T-helper 2 cell treated with Interferon-gamma antibody and Interleukin-4, amounts not matched to agents 5 μg/mL and 100 μg/mL, for 36 hours (primary cell): ENCODE results near the gene TMC8.
A peak's percentile ranks its signal among the peaks of the same experiment; 100 is the strongest.
"Not testable (repeated sequence)": the region's sequence is repeated elsewhere in the genome, so short reads cannot be mapped to it uniquely, and the experiment has no call there.

ENCODE experiments used
- DNase-seq: peaks from one replicate; pipeline ENCODE4 v3.0.0; 2021; ENCODE audit warnings: low spot score
- H3K27ac Mint-ChIP-seq: one replicate; pipeline ENCODE4 v1.8.0; 2021; ENCODE audit warnings: mild to moderate bottlenecking, mixed read lengths
- H3K27me3 Mint-ChIP-seq: one replicate; pipeline ENCODE4 v1.8.0; 2021; ENCODE audit warnings: low read depth, mixed read lengths
- H3K36me3 Mint-ChIP-seq: one replicate; pipeline ENCODE4 v1.8.0; 2021; ENCODE audit warnings: low read depth, mixed read lengths
- H3K4me1 Mint-ChIP-seq: one replicate; pipeline ENCODE4 v1.8.0; 2021; ENCODE audit warnings: low read depth, mixed read lengths
- H3K4me3 Mint-ChIP-seq: one replicate; pipeline ENCODE4 v1.8.0; 2022; ENCODE audit warnings: mild to moderate bottlenecking, moderate library complexity, mixed read lengths
- H3K9me3 Mint-ChIP-seq: one replicate; pipeline ENCODE4 v1.8.0; 2021; ENCODE audit warnings: mixed read lengths

Gene TMC8

GRCh38 chr17:78132767-78133178, 2.2 kb downstream of the TMC8 start:
- Mint-ChIP-seq H3K4me1 (peaks cover 58% of the 10 kb centered on the region), H3K9me3 (no peaks in the 10 kb centered on the region)
- DNase-seq = no peak

GRCh38 chr17:78133179-78133951, 2.8 kb downstream of the TMC8 start:
- no peak for DNase-seq
- H3K4me1 Mint-ChIP-seq = peaks cover 62% of the 10 kb centered on the region

More at GRCh38 chr17:78132767-78133178, 2.2 kb downstream of the TMC8 start:
- Mint-ChIP-seq H3K27me3 (no peaks in the 10 kb centered on the region), H3K27ac (peak overlapping the region; percentile 78), H3K36me3 (peaks cover 63% of the 10 kb centered on the region), H3K4me3 (peak overlapping the region; percentile 86)

GRCh38 chr17:78133971-78134898, 3.7 kb downstream of the TMC8 start:
- DNase-seq = peak; percentile 71
- Mint-ChIP-seq H3K27ac (peak overlapping the region; percentile 78), H3K4me1 (peaks cover 62% of the 10 kb centered on the region), H3K9me3 (no peaks in the 10 kb centered on the region), H3K4me3 (peak overlapping the region; percentile 86), H3K27me3 (no peaks in the 10 kb centered on the region), H3K36me3 (peaks cover 71% of the 10 kb centered on the region)

More at GRCh38 chr17:78133179-78133951, 2.8 kb downstream of the TMC8 start:
- H3K9me3 Mint-ChIP-seq = no peaks in the 10 kb centered on the region
- H3K36me3 Mint-ChIP-seq = peaks cover 63% of the 10 kb centered on the region
- peak overlapping the region; percentile 86 for H3K4me3 Mint-ChIP-seq
- H3K27ac Mint-ChIP-seq = peak overlapping the region; percentile 78
- H3K27me3 Mint-ChIP-seq = no peaks in the 10 kb centered on the region

- peaks cover 60% of the 10 kb centered on the region for H3K4me1 Mint-ChIP-seq
- no peaks in the 10 kb centered on the region for H3K27me3 Mint-ChIP-seq
- H3K4me3 Mint-ChIP-seq = peak overlapping the region; percentile 45
- H3K27ac Mint-ChIP-seq = no peak overlapping the region
- H3K9me3 Mint-ChIP-seq = no peaks in the 10 kb centered on the region
- H3K36me3 Mint-ChIP-seq = peaks cover 75% of the 10 kb centered on the region
- no peak for DNase-seq
Observed at GRCh38 chr17:78134899-78135385, 4.4 kb downstream of the TMC8 start.

GRCh38 chr17:78135858-78136500, 5.4 kb downstream of the TMC8 start:
- no peaks in the 10 kb centered on the region for H3K27me3 Mint-ChIP-seq
- peak overlapping the region; percentile 64 for H3K4me3 Mint-ChIP-seq
- no peak for DNase-seq
- H3K4me1 Mint-ChIP-seq = peaks cover 57% of the 10 kb centered on the region
- H3K9me3 Mint-ChIP-seq = no peaks in the 10 kb centered on the region
- peaks cover 74% of the 10 kb centered on the region for H3K36me3 Mint-ChIP-seq
- H3K27ac Mint-ChIP-seq = peak overlapping the region; percentile 34

GRCh38 chr17:78137392-78138203, 7.0 kb downstream of the TMC8 start:
- Mint-ChIP-seq H3K9me3 (no peaks in the 10 kb centered on the region), H3K4me1 (peaks cover 60% of the 10 kb centered on the region), H3K27me3 (no peaks in the 10 kb centered on the region), H3K4me3 (peak overlapping the region; percentile 67), H3K36me3 (peaks cover 77% of the 10 kb centered on the region), H3K27ac (peak overlapping the region; percentile 83)
- DNase-seq = no peak

GRCh38 chr17:78138204-78139060, 7.9 kb downstream of the TMC8 start:
- Mint-ChIP-seq H3K4me1 (peaks cover 54% of the 10 kb centered on the region), H3K27ac (peak overlapping the region; percentile 76)

GRCh38 chr17:78139861-78140168, 9.2 kb downstream of the TMC8 start:
- not testable (repeated sequence) for DNase-seq, H3K27me3 Mint-ChIP-seq, H3K9me3 Mint-ChIP-seq
- Mint-ChIP-seq H3K4me1 (peaks cover 44% of the 10 kb centered on the region), H3K36me3 (peaks cover 60% of the 10 kb centered on the region), H3K27ac (peak overlapping the region; percentile 93), H3K4me3 (peak overlapping the region; percentile 66)

More at GRCh38 chr17:78138204-78139060, 7.9 kb downstream of the TMC8 start:
- Mint-ChIP-seq H3K27me3 (no peaks in the 10 kb centered on the region), H3K9me3 (no peaks in the 10 kb centered on the region), H3K4me3 (peak overlapping the region; percentile 15), H3K36me3 (peaks cover 73% of the 10 kb centered on the region)
- DNase-seq = no peak

- peak overlapping the region; percentile 66 for H3K4me3 Mint-ChIP-seq
- no peaks in the 10 kb centered on the region for H3K9me3 Mint-ChIP-seq
- peaks cover 54% of the 10 kb centered on the region for H3K36me3 Mint-ChIP-seq
- H3K27me3 Mint-ChIP-seq = no peaks in the 10 kb centered on the region
- peaks cover 43% of the 10 kb centered on the region for H3K4me1 Mint-ChIP-seq
- H3K27ac Mint-ChIP-seq = peak overlapping the region; percentile 93
- DNase-seq = peak; percentile 96
Observed at GRCh38 chr17:78140169-78141051, 9.8 kb downstream of the TMC8 start.

GRCh38 chr17:78141437-78142118, 11.0 kb downstream of the TMC8 start:
- Mint-ChIP-seq H3K27me3 (no peaks in the 10 kb centered on the region), H3K36me3 (peaks cover 43% of the 10 kb centered on the region), H3K27ac (no peak overlapping the region), H3K9me3 (no peaks in the 10 kb centered on the region), H3K4me1 (peaks cover 32% of the 10 kb centered on the region), H3K4me3 (no peak overlapping the region)
- no peak for DNase-seq

GRCh38 chr17:78142119-78142861, 11.7 kb downstream of the TMC8 start:
- Mint-ChIP-seq H3K27ac (no peak overlapping the region), H3K36me3 (peaks cover 36% of the 10 kb centered on the region), H3K27me3 (no peaks in the 10 kb centered on the region), H3K4me3 (no peak overlapping the region), H3K9me3 (no peaks in the 10 kb centered on the region), H3K4me1 (peaks cover 26% of the 10 kb centered on the region)
- DNase-seq = no peak
